H1 (cell line): ENCODE measurements around the gene PHACTR1. TPM values are rescaled to one million over a fixed set of nuclear protein-coding genes. Genes with fewer than 3 reads are reported as not detected.

Source experiments
- CTCF ChIA-PET: fragments of 300-600 bp; sonication (Branson Sonifier 250); formaldehyde crosslinking; loops from one replicate; lab custom pipeline; 2021; ENCODE audit not compliant: partially characterized antibody; lab: Charles Lee
- POLR2A ChIA-PET: fragments of 300-600 bp; sonication (Branson Sonifier 250); formaldehyde crosslinking; loops from one replicate; lab custom pipeline; 2021; ENCODE audit warnings: inconsistent platforms; ENCODE audit not compliant: partially characterized antibody; lab: Charles Lee
- DNase-seq, 2 experiments: peaks; one replicate each; pipeline versions ENCODE4 v3.0.0 to v3.0.0-alpha.2; 2010 to 2022; ENCODE audit warnings: low spot score in 2 of 2, low read depth in 1 of 2, mixed read lengths in 1 of 2
- FAIRE-seq: peaks from 2 replicates; lab custom pipeline; 2011; peaks lifted over from hg19 to GRCh38; lab: Jason Lieb, UNC
- H2AFZ ChIP-seq: 2 replicates; pipeline ENCODE4 v1.8.1; 2012; ENCODE audit warnings: low read length, inconsistent platforms
- H2AK5ac ChIP-seq: 2 replicates; pipeline ENCODE4 v1.6.1; 2013; ENCODE audit warnings: low read depth, low read length
- H2BK120ac ChIP-seq: replicated peaks from 2 replicates; pipeline ENCODE3; 2013; ENCODE audit warnings: low read depth, low read length, inconsistent platforms
- H2BK12ac ChIP-seq: 2 replicates; pipeline ENCODE4 v1.6.1; 2013; ENCODE audit warnings: low read depth, low read length
- H2BK15ac ChIP-seq: 2 replicates; pipeline ENCODE4 v1.6.1; 2013; ENCODE audit warnings: low read length
- H2BK20ac ChIP-seq: 2 replicates; pipeline ENCODE4 v1.6.1; 2013; ENCODE audit warnings: low read length
- H2BK5ac ChIP-seq: 2 replicates; pipeline ENCODE4 v1.6.1; 2013; ENCODE audit warnings: low read depth, low read length
- H3K14ac ChIP-seq: 2 replicates; pipeline ENCODE4 v1.6.1; 2013; ENCODE audit warnings: inconsistent platforms; ENCODE audit not compliant: insufficient read length
- H3K18ac ChIP-seq: 2 replicates; pipeline ENCODE4 v1.6.1; 2013; ENCODE audit warnings: low read length; ENCODE audit errors: extremely low read depth
- H3K23ac ChIP-seq: 2 replicates; pipeline ENCODE4 v1.6.1; 2013; ENCODE audit warnings: inconsistent platforms; ENCODE audit not compliant: insufficient read length
- H3K23me2 ChIP-seq: 2 replicates; pipeline ENCODE4 v1.6.1; 2013; ENCODE audit warnings: low read depth, low read length
- H3K27ac ChIP-seq: 2 replicates; pipeline ENCODE4 v1.6.1; 2011; ENCODE audit warnings: low read depth, low read length, inconsistent platforms
- H3K27me3 ChIP-seq, 4 experiments: replicated peaks in 1 of 4; 1 replicate in 1 of 4; 2 replicates in 3 of 4; pipeline versions ENCODE4 v1.6.1 to v1.8.1; 2011 to 2013; ENCODE audit warnings: low read length in 3 of 4, mild to moderate bottlenecking in 3 of 4, inconsistent platforms in 2 of 4, mixed read lengths in 2 of 4, moderate library complexity in 1 of 4; ENCODE audit not compliant: control insufficient read depth in 3 of 4, insufficient read depth in 3 of 4; ENCODE audit errors: extremely low read depth in 1 of 4
- H3K36me3 ChIP-seq, 4 experiments: 2 replicates each; pipeline versions ENCODE4 v1.6.1 to v1.8.1; 2011 to 2013; ENCODE audit warnings: mild to moderate bottlenecking in 4 of 4, low read length in 3 of 4, moderate library complexity in 2 of 4, control low read depth in 1 of 4, inconsistent platforms in 1 of 4; ENCODE audit not compliant: insufficient read depth in 4 of 4, control insufficient read depth in 2 of 4
- H3K4ac ChIP-seq: replicated peaks from 2 replicates; pipeline ENCODE3; 2013; ENCODE audit warnings: low read length, low read depth, mixed read lengths, inconsistent platforms; ENCODE audit not compliant: insufficient read length
- H3K4me1 ChIP-seq, 4 experiments: replicated peaks in 1 of 4; 1 replicate in 1 of 4; 2 replicates in 3 of 4; pipeline versions ENCODE4 v1.6.1 to v1.8.1; 2011 to 2013; ENCODE audit warnings: low read length in 3 of 4, inconsistent platforms in 2 of 4, mixed read lengths in 1 of 4; ENCODE audit not compliant: insufficient read depth in 4 of 4, control insufficient read depth in 3 of 4
- H3K4me2 ChIP-seq, 2 experiments: 2 replicates each; pipeline versions ENCODE4 v1.6.1 to v1.8.1; 2011 to 2013; ENCODE audit warnings: low read depth in 2 of 2, low read length in 2 of 2, control low read depth in 1 of 2, inconsistent platforms in 1 of 2, mild to moderate bottlenecking in 1 of 2; ENCODE audit not compliant: insufficient read depth in 1 of 2
- H3K4me3 ChIP-seq, 4 experiments: fragments of 200-600, 300-600 bp in 1 of 4; sonication (generic), shearing (Covaris generic), sonication (Bioruptor Twin) in 1 of 4; 2 replicates each; pipeline versions ENCODE4 v1.5.1 to v1.8.1; 2011 to 2016; ENCODE audit warnings: low read length in 4 of 4, low read depth in 3 of 4, control low read depth in 2 of 4, inconsistent platforms in 2 of 4, mild to moderate bottlenecking in 2 of 4, mixed read lengths in 1 of 4, moderate library complexity in 1 of 4; ENCODE audit not compliant: insufficient read depth in 2 of 4; ENCODE audit errors: extremely low read depth in 1 of 4
- H3K56ac ChIP-seq: replicated peaks from 2 replicates; pipeline ENCODE3; 2013; ENCODE audit warnings: low read depth, mild to moderate bottlenecking, mixed read lengths, low read length, inconsistent platforms; ENCODE audit not compliant: insufficient read length
- H3K79me1 ChIP-seq: 2 replicates; pipeline ENCODE4 v1.6.1; 2013; ENCODE audit warnings: low read depth, low read length, control low read depth
- H3K79me2 ChIP-seq, 2 experiments: 2 replicates each; pipeline versions ENCODE4 v1.6.1 to v1.8.1; 2012 to 2013; ENCODE audit warnings: low read length in 2 of 2, mild to moderate bottlenecking in 2 of 2, inconsistent platforms in 1 of 2; ENCODE audit not compliant: insufficient read depth in 2 of 2, control insufficient read depth in 1 of 2
- H3K9ac ChIP-seq, 4 experiments: replicated peaks in 1 of 4; 1 replicate in 1 of 4; 2 replicates in 3 of 4; pipeline versions ENCODE4 v1.6.1 to v1.8.1; 2011 to 2013; ENCODE audit warnings: low read depth in 3 of 4, low read length in 3 of 4, control low read depth in 2 of 4, mild to moderate bottlenecking in 2 of 4, moderate library complexity in 2 of 4, inconsistent platforms in 1 of 4; ENCODE audit errors: extremely low read depth in 1 of 4
- H3K9me3 ChIP-seq, 2 experiments: 2 replicates each; pipeline versions ENCODE4 v1.6.1 to v1.8.1; 2012 to 2013; ENCODE audit warnings: mild to moderate bottlenecking in 2 of 2, moderate library complexity in 2 of 2, control low read depth in 1 of 2, inconsistent platforms in 1 of 2, low read depth in 1 of 2, low read length in 1 of 2, mixed read lengths in 1 of 2; ENCODE audit not compliant: insufficient read depth in 2 of 2
- H4K20me1 ChIP-seq, 2 experiments: replicated peaks in 1 of 2; 2 replicates each; pipeline versions ENCODE3 to v1.8.1; 2011 to 2013; ENCODE audit warnings: inconsistent platforms in 2 of 2, low read length in 2 of 2, mild to moderate bottlenecking in 1 of 2; ENCODE audit not compliant: insufficient read depth in 2 of 2, control insufficient read depth in 1 of 2
- H4K5ac ChIP-seq: 2 replicates; pipeline ENCODE4 v1.6.1; 2013; ENCODE audit warnings: low read length, low read depth, mixed read lengths, inconsistent platforms; ENCODE audit not compliant: insufficient read length
- H4K8ac ChIP-seq: 2 replicates; pipeline ENCODE4 v1.8.0; 2013; ENCODE audit warnings: mild to moderate bottlenecking, moderate library complexity, low read length, inconsistent platforms; ENCODE audit not compliant: insufficient read depth; ENCODE audit errors: extremely low read depth
- H4K91ac ChIP-seq: replicated peaks from 2 replicates; pipeline ENCODE3; 2013; ENCODE audit warnings: low read length, mixed read lengths, inconsistent platforms; ENCODE audit not compliant: insufficient read length
- BCL11A ChIP-seq, 2 experiments: IDR thresholded peaks; one replicate each; pipeline ENCODE4 v1.6.1; 2011; ENCODE audit warnings: low read depth in 2 of 2, low read length in 2 of 2, mild to moderate bottlenecking in 2 of 2
- EGR1 ChIP-seq: IDR thresholded peaks from 2 replicates; pipeline ENCODE4 v1.6.1; 2011; ENCODE audit warnings: low read depth, low read length, borderline replicate concordance
- EP300 ChIP-seq, 2 experiments: IDR thresholded peaks; 1 replicate in 1 of 2; 2 replicates in 1 of 2; pipeline ENCODE4 v1.6.1; 2011 to 2012; ENCODE audit warnings: low read depth in 2 of 2, low read length in 2 of 2, mild to moderate bottlenecking in 2 of 2, borderline replicate concordance in 1 of 2, inconsistent platforms in 1 of 2, moderate library complexity in 1 of 2
- NANOG ChIP-seq: IDR thresholded peaks from 2 replicates; pipeline ENCODE4 v1.6.1; 2011; ENCODE audit warnings: low read length, low read depth, mild to moderate bottlenecking, inconsistent platforms; ENCODE audit not compliant: insufficient read depth, poor library complexity, severe bottlenecking
- SAP30 ChIP-seq: fragments of 300-600 bp; sonication (generic); IDR thresholded peaks from 2 replicates; pipeline ENCODE4 v1.7.1; 2012; ENCODE audit warnings: low read length, moderate library complexity, mild to moderate bottlenecking, inconsistent platforms; ENCODE audit not compliant: insufficient read depth, insufficient replicate concordance
- SUZ12 ChIP-seq: fragments of 200-600 bp; sonication (generic); IDR thresholded peaks from 2 replicates; pipeline ENCODE4 v1.6.1; 2012; ENCODE audit warnings: mild to moderate bottlenecking, inconsistent platforms, low read length, moderate library complexity, mixed read lengths
- WGBS, 2 experiments: shearing (Covaris generic) in 1 of 2; methylation state at CpG; one replicate each; pipeline versions ENCODE4 v1.1.6 to v1.1.7; 2013 to 2015; ENCODE audit warnings: low lambda C conversion rate in 2 of 2, mixed read lengths in 2 of 2, inconsistent platforms in 1 of 2, low coverage in 1 of 2, missing lambda C conversion rate in 1 of 2; ENCODE audit not compliant: insufficient replicate concordance in 2 of 2, insufficient coverage in 1 of 2, insufficient read length in 1 of 2; ENCODE audit errors: extremely low coverage in 1 of 2, missing lambda C conversion rate in 1 of 2; 5-methylcytosine and 5-hydroxymethylcytosine counted together
- polyA plus RNA-seq, 7 experiments: library from polyadenylated mRNA; depleted of rRNA in 3 of 7; stranded (reverse) in 5 of 7; unstranded in 2 of 7; fragments of >200 nt in 5 of 7; fragments of 200-250 nt in 2 of 7; gene quantifications; 1 replicate in 5 of 7; 2 replicates in 1 of 7; 4 replicates in 1 of 7; pipeline versions ENCODE4 v1.2.1 to v1.2.3, GENCODE V29; 2011 to 2013; ENCODE audit warnings: missing spikeins in 2 of 7, mixed read lengths in 2 of 7
- total RNA-seq: library from RNA; stranded (reverse); fragmentation: NEBNext Ultra II Directional; extraction: Animal tissue kit (Norgen Biotek cat#: 25700); gene quantifications from 2 replicates; pipeline ENCODE4 v1.2.1, GENCODE V29; 2021

The PHACTR1 gene
- total and polyA plus RNA-seq, 2 of the 8 experiments (the other 6 are each of a cell fraction or from before 2014, with no cell fraction given): 3.9 to 17.1 TPM

DNA sequence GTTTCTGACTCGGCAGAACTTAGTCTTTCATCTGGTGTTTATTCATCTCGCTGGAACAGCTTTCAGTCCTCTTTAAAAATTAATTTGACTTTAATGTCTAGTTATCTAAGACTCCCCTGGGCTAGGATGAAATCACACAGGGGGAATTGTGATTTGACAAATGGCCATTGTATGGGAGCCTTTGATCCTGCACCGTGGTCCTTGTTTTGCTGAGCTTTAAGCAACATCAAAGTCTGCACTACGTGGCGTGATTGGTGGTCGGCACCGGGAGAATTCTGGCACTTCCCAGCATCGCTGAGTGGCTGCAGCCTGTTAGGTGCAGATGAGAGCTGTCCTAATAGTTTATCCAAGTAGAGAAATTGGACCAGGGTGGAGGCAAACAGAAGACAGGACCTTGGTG lies 464.8 kb downstream of the PHACTR1 start:
- Histone ChIP-seq H2BK20ac (no peak overlapping the region), H3K23me2 (no peaks in the 10 kb centered on the region), H2AFZ (no peak overlapping the region), H3K27me3 (no peaks in the 10 kb centered on the region), H3K56ac (no peak overlapping the region), H2BK12ac (no peak overlapping the region), H3K4me2 (no peak overlapping the region), H4K20me1 (no peaks in the 10 kb centered on the region), H3K18ac (no peak overlapping the region), H3K4me3 (no peak overlapping the region), H2BK120ac (no peak overlapping the region), H3K79me1 (no peaks in the 10 kb centered on the region), H3K4ac (no peak overlapping the region), H4K5ac (no peak overlapping the region), H3K14ac (no peak overlapping the region), H2BK15ac (no peak overlapping the region), H2BK5ac (no peak overlapping the region), H4K8ac (no peak overlapping the region), H3K27ac (no peak overlapping the region), H3K79me2 (no peaks in the 10 kb centered on the region), H3K9me3 (no peaks in the 10 kb centered on the region; a peak in 1 of 4 replicates), H3K9ac (no peak overlapping the region), H4K91ac (no peak overlapping the region), H3K4me1 (no peaks in the 10 kb centered on the region), H3K23ac (no peak overlapping the region), H2AK5ac (no peak overlapping the region), H3K36me3 (no peaks in the 10 kb centered on the region)
- WGBS, 2 experiments: 89% methylated on average over 8 of the region's 8 CpGs; no CpG with 5 or more reads in 1 of the 2 experiments
- TF ChIP-seq SUZ12 (no peak), NANOG (no peak), SAP30 (no peak), BCL11A (IDR thresholded peaks at IDR 0.05; ENCODE audit: low read depth in 2 of 2, low read length in 2 of 2) (no peak), EGR1 (no peak), EP300 (IDR thresholded peaks at IDR 0.05; ENCODE audit: borderline replicate concordance in 1 of 2, low read depth in 2 of 2, low read length in 2 of 2) (no peak)
- ChIA-PET CTCF (no interaction called here), POLR2A (no interaction called here)
- DNase-seq (no peak), FAIRE-seq (no peak)
